GM19043 (cell line): ENCODE results near the gene NOD2.

Experiments
- ATAC-seq: cut with Tn5 transposase; IDR thresholded peaks from one replicate; pipeline ENCODE4 v1.9.1; 2021; ENCODE audit warnings: low read depth; ENCODE audit not compliant: unreplicated experiment

NOD2 gene

DNA sequence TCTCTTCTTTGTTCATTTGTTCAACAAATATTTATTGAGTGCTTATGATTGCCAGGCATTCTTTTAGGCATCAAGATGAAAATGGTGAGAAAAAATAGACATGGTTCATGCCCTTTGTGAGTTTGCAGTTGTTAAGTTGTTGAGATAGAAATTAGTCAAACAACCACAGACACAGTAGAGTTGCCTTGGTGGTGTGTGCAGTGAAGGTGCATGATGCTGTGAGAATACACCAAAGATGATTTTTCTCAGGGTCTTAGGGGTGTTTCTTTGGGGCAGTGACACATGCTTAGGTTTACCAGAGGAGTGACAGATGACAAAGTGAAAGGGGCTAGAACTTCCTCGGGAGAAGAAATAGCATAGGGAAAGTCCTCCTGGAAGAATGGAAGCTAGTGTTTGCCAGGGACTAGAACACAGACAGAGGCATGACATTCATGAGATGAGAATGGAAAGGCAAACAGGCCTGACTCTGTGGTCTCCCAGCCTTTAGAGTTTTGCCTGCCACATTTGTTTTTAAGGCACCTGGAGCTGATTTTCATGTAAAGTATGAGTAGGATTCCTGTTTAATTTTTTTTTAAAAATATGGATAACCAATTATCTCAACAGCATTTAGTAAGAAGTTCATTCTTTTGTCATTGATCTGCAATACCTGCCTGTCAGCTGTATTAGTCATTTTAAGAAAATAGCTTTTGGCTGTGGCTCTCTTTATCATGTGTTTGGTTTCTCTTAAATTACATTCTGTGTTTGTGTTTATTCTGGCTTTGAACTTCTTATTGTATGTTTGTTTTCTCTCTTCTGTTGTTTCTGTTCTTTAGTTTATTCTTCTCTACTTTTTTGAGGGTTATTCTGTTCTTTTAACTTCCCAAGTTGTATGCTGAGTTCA, 85.1 kb downstream of the NOD2 start:
- ATAC-seq = no peak

DNA sequence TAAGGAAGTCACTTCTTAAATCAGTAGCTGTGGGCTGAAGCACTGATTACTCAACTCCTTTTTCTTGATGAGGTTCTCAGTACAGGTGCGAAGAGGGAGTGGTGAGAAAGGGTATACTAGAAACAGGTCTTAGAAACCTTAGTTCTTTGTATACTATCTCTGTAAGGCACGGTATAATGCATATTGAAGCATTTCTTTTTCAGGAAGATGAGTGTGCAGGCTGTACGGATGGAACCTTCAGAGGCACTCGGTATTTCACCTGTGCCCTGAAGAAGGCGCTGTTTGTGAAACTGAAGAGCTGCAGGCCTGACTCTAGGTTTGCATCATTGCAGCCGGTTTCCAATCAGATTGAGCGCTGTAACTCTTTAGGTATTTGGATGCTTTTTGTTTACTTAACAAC, 87.6 kb downstream of the NOD2 start:
- no peak for ATAC-seq

DNA sequence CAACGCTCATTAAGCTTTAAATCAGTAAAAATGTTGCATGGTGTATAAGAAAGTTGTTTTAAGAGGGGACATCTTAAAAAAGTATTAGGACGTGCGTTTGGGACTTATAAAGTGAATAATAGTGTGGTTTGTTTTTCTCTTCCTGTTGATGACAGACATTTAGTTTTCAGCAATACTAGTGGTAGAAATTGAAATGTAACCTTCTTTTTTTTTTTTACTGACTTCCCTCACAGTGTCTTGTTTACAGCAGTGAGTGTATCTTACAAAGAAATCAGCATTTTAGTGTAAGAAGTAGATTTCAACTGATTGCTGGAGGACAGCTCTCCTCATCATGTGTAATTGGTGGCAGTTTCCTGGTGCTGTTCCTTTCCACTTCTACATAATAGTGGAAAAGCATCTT, 88.1 kb downstream of the NOD2 start:
- ATAC-seq = no peak
